ENCODE measurements around the gene ZSCAN26.

- TF ChIP-seq POLR2A (IDR thresholded peaks at IDR 0.05): no peak
- TF ChIP-seq CTCF (IDR thresholded peaks at IDR 0.05): no peak
Measured at GRCh38 chr6:28240471-28240870, 26.5 kb upstream of the ZSCAN26 start.
